Hair follicle dermal papilla cell (primary cell): ENCODE results near the gene MSLN. TPM values are rescaled to one million over a fixed set of nuclear protein-coding genes. Genes with fewer than 3 reads are reported as not detected.

Experiments
- small RNA-seq: library from RNA; depleted of rRNA; stranded (forward); fragments of <200 nt; gene quantifications from one replicate; pipeline ENCODE3, GENCODE V24; 2012
- total RNA-seq: library from RNA; depleted of rRNA; stranded (reverse); fragments of >200 nt; gene quantifications from 2 replicates; pipeline ENCODE4 v1.2.3, GENCODE V29; 2012

The MSLN gene
- total RNA-seq: 0.12 TPM in 1 of 2 replicates, not detected in the other

DNA sequence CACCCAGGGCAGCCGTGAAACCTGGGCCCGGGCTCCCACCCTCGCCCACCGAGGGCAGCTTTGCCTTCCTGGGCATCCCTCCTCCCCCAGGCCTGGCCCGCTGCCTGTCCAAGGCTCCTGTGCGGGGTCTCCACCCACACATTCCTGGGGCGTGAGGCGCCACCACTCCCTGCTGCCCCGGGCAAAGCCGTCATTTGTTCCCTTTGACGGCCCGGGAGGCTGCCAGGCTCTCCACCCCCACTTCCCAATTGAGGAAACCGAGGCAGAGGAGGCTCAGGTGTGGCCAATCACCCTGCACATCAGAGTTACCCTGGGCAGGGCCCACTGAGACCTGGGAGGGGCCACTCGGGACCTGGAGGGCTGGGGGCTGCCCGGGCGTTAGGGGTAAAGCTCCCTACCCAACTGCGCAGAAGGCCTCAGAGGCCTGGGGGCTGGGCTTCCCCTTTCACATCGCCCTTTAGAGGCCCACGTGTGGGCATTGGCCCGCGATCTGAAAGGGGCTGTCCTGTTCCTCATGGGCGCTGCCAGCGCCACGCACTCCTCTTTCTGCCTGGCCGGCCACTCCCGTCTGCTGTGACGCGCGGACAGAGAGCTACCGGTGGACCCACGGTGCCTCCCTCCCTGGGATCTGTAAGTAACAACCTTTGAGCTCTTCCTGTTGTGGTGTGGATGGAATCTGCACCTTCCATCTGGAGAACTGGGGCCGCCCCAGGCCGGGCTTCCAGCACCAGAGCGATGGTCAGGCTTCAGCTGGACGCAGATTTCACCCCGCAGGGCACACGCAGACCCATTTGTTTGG lies at the start of gene MSLN:
MSLN (plus strand) TSS at position 190 of the 799 bp plus-strand sequence. CDS start 1,947 bp downstream, outside the sequence.

DNA sequence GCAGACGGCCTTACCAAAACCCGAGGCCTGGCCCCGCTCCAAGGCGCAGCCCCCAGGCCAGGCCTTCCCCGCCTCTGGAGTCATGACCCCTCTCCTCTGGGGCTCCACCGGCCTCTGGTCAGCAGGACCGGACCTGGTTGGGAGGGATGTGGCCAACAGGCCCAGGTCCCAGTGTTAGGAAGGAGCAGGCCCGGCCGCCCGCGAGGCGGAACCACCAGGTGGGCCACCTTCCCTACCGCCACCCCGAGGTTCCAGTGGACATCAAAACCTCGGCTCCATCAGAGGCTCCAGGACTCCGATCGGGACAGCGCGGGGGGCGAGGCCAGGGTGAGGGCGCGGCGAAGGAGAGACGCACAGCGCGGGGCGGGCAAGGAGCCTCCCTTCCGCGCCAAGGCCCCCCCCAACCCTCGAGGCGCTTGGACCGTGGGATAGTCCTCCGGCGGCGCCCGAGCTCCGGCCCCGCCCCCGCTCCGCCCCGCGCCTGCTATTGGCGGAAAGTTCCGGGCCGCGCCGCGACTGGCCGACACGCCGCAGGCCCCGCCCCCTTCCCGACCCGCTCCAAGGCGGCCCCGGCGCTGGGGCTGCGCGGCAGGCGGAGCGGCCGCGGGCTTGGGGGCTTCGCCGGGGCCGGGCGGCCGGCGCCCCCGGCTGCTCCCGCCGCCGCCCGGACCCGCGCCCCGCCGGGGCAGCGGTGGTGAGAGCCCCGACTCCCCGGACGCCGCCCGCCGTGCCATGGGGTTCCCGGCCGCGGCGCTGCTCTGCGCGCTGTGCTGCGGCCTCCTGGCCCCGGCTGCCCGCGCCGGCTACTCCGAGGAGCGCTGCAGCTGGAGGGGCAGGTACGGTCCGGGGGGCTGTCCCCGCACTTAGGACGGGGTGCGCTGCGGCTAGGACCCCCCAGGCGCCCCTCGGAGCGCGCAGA lies 45.7 kb upstream of the MSLN start, which contains the start of gene METRN:
METRN (plus strand) TSS at position 561 of the 919 bp plus-strand sequence; CDS start at position 733, 172 bp downstream.

DNA sequence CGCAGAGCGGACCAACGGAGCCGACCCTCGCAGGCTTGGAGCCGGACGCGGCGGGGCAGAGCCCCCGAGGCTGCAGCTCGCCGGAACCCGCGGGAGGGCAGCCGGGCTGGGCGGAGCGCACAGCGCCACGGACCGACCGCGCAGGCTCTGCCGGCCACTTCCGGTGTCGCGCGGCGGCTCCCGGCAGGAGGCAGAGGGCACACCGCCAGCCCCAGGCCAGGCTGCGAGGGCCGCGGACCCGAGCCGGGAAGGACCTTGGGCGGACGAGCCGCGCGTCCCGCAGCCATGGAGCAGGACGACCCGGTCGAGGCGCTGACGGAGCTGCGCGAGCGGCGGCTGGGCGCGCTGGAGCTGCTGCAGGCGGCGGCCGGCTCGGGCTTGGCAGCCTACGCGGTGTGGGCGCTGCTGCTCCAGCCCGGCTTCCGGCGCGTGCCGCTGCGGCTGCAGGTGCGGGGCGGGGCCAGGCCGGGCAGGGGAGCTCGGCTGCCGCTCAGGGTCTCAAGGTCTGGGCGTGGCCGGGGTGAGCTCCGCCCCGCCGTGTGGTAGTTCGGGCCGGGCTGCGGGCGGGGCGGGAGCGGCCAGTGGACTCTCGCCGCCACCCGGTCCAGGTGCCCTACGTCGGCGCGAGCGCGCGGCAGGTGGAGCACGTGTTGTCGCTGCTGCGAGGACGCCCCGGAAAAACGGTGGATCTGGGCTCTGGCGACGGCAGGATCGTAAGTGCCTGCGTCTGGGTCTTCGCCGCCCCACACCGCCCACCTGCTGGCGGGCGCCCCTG lies 39.4 kb upstream of the MSLN start, which contains the start of gene ANTKMT:
ANTKMT (plus strand) TSS at position 157 of the 775 bp plus-strand sequence; CDS start at position 286, 129 bp downstream.

DNA sequence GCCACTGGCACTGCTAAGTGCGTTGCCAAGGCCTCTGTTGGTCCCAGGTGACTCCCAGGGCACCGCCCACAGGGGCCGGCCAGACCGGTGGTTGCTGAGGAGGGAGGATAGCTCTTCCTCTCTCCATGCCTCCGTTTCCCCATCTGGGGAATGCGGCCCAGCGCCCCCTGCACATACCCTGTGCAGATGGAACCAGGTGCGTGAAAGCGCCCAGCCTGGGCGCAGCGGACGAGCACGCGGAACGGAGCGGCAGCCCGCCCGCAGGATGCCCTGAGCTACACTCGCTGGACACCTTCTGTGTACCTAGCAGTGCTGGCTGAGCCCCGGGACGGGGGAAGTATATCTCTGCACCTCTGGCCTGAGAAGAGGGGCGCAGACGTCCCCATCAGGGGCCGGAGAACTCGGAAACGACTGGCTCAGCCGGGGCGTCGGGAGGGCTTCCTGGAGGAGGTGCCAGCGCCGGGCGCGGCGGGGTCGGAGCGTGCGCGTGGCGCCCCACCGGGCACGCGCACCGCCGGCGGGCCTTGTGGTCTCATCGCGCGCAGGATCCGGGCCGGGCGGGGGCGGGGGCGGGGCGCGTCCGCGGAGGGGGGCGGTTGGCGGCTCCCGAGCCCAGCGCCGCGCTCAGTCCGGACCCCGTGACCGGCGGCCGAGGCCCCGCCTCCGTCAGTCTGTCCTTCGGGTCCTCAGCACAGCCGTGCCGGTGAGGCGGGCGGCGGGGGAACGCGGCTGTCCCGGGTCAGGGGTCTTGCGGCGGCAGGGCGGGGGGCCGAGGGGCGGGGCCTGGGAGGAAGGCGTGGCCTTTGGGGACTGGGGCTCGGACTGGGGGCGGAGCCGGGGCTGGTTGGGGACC lies 33.9 kb upstream of the MSLN start, which contains the start of the genes CCDC78 and HAGHL:
CCDC78 (minus strand) TSS at position 6 of the 853 bp plus-strand sequence. CDS start 76 bp downstream, outside the sequence.
HAGHL (plus strand) TSS at position 669 of the 853 bp plus-strand sequence. CDS start 404 bp downstream, outside the sequence.

DNA sequence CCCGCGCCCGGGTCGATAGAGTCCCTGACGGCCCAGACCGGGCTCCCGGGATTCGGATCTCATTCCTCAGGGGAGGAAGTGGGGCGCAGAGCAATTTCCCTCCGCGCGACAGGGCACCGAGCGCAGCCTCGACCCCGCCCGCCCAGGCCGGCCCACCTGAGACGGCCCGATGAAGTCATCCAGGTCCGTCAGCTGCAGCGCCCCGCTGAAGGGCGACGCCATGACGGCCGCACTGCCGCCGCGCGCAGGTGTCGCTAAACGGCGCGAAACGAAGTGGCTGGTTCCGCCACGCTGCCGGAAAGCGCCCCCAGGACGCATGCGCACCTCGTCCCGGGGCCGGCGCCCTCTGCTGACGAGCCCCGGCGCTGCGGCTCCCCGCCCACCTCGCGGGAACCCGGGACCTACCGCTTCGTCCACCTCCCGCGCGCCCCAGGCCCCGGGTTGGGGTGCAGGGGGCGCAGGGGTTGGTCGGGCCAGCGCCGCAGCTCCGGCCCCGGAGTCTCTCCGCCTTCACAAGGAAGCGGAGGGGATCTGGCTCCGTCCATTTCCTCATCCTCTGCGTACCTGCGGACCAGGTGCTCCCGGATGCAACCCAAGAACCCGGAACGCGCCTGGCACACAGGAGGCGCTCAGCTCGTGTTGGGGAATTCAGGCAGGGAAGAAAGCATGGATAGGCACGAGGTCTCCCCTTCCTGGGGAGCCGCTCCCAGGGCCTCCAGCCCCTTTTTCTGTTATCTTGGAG lies 19.6 kb upstream of the MSLN start, which contains the start of gene CIAO3:
CIAO3 (minus strand) TSS at position 234 of the 742 bp plus-strand sequence; CDS start at position 222, 12 bp downstream.

DNA sequence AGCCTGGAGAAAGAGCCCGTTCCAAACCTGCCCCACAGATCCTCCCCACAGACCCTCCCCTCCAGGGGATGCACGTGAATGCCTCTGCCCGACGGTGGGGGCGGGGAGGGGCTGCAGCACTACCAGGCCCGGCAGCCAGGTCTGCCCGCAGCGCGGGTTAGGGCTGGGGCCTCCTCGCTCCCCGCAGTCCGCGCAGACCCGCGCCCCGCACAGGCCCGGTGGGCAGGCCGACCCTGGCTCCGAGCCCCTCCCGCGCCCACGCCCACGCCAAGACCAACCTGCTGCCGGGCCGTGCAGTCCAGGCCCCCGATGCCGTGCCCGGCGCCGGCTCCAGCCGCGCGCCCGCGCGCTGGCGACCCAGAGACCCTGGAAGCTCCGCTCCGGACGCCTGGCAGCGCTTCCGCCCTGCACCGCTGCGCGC lies 27.5 kb downstream of the MSLN start, which contains the start of gene RPUSD1:
RPUSD1 (minus strand) TSS at position 404 of the 421 bp plus-strand sequence. CDS start 644 bp downstream, outside the sequence.

DNA sequence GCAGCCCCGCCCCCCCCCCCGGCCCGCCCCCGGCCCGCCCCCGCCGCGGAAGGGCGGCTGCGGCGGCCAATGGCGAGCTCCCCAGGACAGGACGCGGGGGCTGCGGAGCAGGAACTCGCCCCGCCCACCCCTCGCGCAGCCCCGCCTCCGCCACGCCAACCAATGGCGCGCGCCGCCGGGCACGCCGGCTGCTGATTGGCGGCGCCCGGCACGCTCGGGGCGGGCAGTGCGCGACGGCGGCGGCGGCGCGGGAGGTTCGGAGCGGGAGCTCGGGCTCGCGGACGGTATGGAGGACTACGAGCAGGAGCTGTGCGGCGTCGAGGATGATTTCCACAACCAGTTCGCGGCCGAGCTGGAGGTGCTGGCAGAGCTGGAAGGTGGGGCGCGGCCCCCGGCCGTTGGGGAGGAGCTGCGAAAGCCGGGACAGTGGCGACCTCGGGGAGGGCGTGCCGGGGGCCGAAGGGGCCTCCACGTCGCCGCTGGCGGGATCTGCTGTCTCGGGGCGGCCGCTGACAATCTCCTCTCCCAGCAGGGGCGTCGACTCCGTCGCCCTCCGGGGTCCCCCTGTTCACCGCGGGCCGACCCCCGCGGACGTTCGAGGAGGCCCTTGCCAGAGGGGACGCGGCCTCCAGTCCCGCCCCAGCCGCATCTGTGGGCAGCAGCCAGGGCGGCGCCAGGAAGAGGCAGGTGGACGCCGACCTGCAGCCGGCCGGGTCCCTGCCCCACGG lies 28.0 kb downstream of the MSLN start, which contains the start of gene CHTF18:
CHTF18 (plus strand) TSS at position 222 of the 728 bp plus-strand sequence; CDS start at position 287, 65 bp downstream.

DNA sequence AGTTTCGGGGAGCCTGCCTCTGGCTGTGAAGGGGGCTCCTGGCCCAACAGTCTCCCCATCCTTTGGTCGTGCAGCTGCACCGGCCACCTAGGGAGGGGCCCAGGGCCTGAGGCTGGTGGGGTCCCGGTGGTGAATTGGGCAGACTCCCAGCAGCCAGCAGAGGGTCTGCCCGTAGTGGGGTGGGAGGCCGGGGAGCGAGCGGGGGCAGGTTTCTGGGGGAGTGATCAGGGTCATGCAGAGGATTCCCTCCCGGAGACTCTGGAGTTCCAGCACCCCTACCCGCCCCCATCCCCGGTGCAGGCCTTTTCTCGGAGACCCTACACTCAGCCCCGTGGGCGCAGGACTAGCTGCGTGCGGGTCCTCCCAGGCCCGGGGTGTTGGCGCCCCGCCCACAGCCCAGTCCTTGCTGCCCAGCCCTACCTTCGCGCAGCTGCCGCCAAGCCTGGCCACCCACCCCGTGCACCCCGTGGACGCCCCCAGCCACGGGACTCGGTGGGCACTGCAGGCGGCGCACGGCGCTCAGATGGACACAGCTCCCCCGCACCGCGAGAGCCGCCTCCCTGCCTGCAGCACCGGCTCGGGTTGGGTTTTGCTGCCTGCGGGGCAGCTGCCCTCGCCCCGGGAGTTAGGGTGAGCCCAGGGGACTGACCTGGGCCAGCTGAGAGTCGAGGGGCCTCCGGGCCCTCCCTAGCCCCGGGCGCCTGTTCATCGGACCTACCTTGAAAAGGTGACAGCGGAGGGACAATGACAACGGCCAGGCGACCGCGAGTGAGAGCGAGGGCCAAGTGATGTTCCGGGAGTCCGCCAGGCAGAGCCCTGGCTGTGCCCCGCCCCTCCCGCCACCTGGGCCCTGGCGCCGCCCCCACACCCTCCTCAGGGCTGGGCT lies 39.7 kb downstream of the MSLN start, which contains the start of gene GNG13:
GNG13 (minus strand) TSS at position 787 of the 886 bp plus-strand sequence. CDS start 1,657 bp downstream, outside the sequence.

Small RNA genes within 50 kb of the gene (small RNA-seq; reads per million reads assigned to genes)
- not detected for gene MIR662

Other genes starting within 250 kb of the MSLN start
- gene CAPN15, start 233.0 kb upstream of the MSLN start, total RNA-seq: 44.9 and 60.5 TPM in 2 replicates
- 0.32 TPM in 1 of 2 replicates, not detected in the other for gene PRR35, start 200.3 kb upstream of the MSLN start, total RNA-seq
- 1.5 and 2.6 TPM in 2 replicates for gene NHLRC4, start 193.7 kb upstream of the MSLN start, total RNA-seq
- gene PIGQ, start 190.8 kb upstream of the MSLN start, total RNA-seq: 30.2 and 36.2 TPM in 2 replicates
- 14.6 and 19.8 TPM in 2 replicates for gene RAB40C, start 170.7 kb upstream of the MSLN start, total RNA-seq
- gene WFIKKN1, start 129.7 kb upstream of the MSLN start, total RNA-seq: 0.12 and 0.16 TPM in 2 replicates
- 57.0 and 75.8 TPM in 2 replicates for gene METTL26, start 124.4 kb upstream of the MSLN start, total RNA-seq
- 13.8 and 14.8 TPM in 2 replicates for gene MCRIP2, start 118.9 kb upstream of the MSLN start, total RNA-seq
- 9.7 and 12.8 TPM in 2 replicates for gene WDR90, start 111.4 kb upstream of the MSLN start, total RNA-seq
- gene RHOT2, start 92.6 kb upstream of the MSLN start, total RNA-seq: 49.2 and 53.2 TPM in 2 replicates
- 2.9 TPM in 2 replicates for gene RHBDL1, start 85.1 kb upstream of the MSLN start, total RNA-seq
- gene STUB1, start 80.3 kb upstream of the MSLN start, total RNA-seq: 71.6 and 83.9 TPM in 2 replicates
- 46.6 and 52.9 TPM in 2 replicates for gene JMJD8, start 76.4 kb upstream of the MSLN start, total RNA-seq
- gene WDR24, start 70.3 kb upstream of the MSLN start, total RNA-seq: 10.6 and 12.8 TPM in 2 replicates
- under 0.01 TPM in 1 of 2 replicates, not detected in the other for gene FBXL16, start 54.9 kb upstream of the MSLN start, total RNA-seq
- gene METRN, start 45.6 kb upstream of the MSLN start, total RNA-seq: 41.3 and 48.5 TPM in 2 replicates
- gene ANTKMT, start 39.6 kb upstream of the MSLN start, total RNA-seq: 21.9 and 25.1 TPM in 2 replicates
- 2.8 and 2.9 TPM in 2 replicates for gene CCDC78, start 34.3 kb upstream of the MSLN start, total RNA-seq
- 15.3 and 20.5 TPM in 2 replicates for gene HAGHL, start 33.6 kb upstream of the MSLN start, total RNA-seq
- gene CIAO3, start 19.7 kb upstream of the MSLN start, total RNA-seq: 33.8 and 36.1 TPM in 2 replicates
- 26.1 and 31.0 TPM in 2 replicates for gene RPUSD1, start 27.6 kb downstream of the MSLN start, total RNA-seq
- 2.8 and 3.7 TPM in 2 replicates for gene CHTF18, start 27.9 kb downstream of the MSLN start, total RNA-seq
- gene GNG13, start 40.0 kb downstream of the MSLN start, total RNA-seq: not detected in 2 replicates
- gene LMF1, start 210.2 kb downstream of the MSLN start, total RNA-seq: 31.3 and 40.7 TPM in 2 replicates
- gene SOX8, start 221.0 kb downstream of the MSLN start, total RNA-seq: under 0.01 TPM in 1 of 2 replicates, not detected in the other